ENCODE data around the gene SVIL.
"Not testable (repeated sequence)": the region's sequence is repeated elsewhere in the genome, so short reads cannot be mapped to it uniquely, and the experiment has no call there.

Gene SVIL

GRCh38 chr10:29576681-29577080 lies 58.1 kb downstream of the SVIL start:
- no peak for DNase-seq (ENCODE audit: low read depth in 2 of 2)

- no peak for DNase-seq (ENCODE audit: low read depth in 2 of 2)
These were observed 59.7 kb downstream of the SVIL start for GRCh38 chr10:29575098-29575455.

- not testable (repeated sequence) for DNase-seq (ENCODE audit: low read depth in 2 of 2)
These were observed 60.3 kb downstream of the SVIL start for GRCh38 chr10:29574212-29575097.

- not testable (repeated sequence) for DNase-seq (ENCODE audit: low read depth in 2 of 2)
These were observed 64.5 kb downstream of the SVIL start for GRCh38 chr10:29570248-29570647.

- DNase-seq (ENCODE audit: low read depth in 2 of 2) = no peak
These were observed 65.0 kb downstream of the SVIL start for GRCh38 chr10:29569795-29570194.

- no peak for DNase-seq (ENCODE audit: low read depth in 2 of 2)
These were observed 67.8 kb downstream of the SVIL start for GRCh38 chr10:29567003-29567402.

- not testable (repeated sequence) for DNase-seq (ENCODE audit: low read depth in 2 of 2)
These were observed 68.6 kb downstream of the SVIL start for GRCh38 chr10:29566209-29566608.

- DNase-seq (ENCODE audit: low read depth in 2 of 2) = no peak
These were observed 71.2 kb downstream of the SVIL start for GRCh38 chr10:29563420-29564035.

GRCh38 chr10:29563006-29563405 lies 71.8 kb downstream of the SVIL start:
- DNase-seq (ENCODE audit: low read depth in 2 of 2) = not testable (repeated sequence)

DNA sequence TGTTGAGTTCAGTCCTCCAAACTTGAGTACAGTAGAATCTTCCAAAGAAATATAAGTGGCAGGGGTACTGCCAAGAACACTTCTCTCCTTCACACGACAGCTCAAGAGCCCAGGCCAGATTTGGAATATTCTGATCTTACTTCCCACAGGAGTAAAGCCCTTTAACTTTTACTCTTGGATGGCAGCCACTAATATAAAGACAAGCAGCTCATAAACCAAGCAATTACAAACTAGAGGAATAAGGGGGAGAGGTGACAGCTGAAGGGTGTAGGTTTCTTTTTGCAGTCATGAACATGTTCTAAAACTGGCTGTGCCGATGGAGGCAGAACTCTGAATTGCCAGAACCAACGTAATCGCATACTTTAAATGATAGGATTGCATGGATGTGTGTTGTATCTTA lies 74.8 kb downstream of the SVIL start:
- no peak for DNase-seq (ENCODE audit: low read depth in 2 of 2)

- DNase-seq (ENCODE audit: low read depth in 2 of 2) = no peak
These were observed 77.1 kb downstream of the SVIL start for GRCh38 chr10:29557665-29558064.

- DNase-seq (ENCODE audit: low read depth in 2 of 2) = no peak
These were observed 78.9 kb downstream of the SVIL start for GRCh38 chr10:29555746-29556481.

DNA sequence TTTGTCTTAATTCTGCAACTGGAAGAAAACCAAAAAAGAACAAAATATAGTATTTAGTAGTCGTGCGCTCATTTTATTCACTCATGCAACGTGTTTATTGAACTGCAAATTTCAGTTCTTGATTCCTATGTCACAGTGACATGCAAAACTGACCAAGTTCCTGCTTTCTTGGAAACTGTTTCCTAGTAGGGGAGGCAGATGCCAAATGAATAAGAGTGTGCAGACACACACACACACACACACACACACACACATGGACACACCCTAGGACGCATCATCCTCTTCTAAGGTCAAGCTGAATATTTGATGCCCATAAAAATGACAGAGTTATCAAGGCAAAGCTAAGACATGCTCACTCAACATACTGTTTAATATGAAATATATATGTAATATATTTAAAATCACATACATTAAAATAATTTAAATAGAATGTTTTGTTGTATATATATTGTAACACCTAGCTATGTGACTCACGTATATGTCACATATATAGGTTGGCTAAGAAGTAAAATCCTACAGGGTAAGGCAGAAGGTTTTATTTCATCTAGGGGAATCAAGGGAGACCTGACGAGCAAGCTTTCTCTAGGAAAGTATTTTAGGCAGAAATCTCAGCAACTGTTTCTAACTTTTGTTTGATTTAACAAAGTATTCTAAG lies 79.6 kb downstream of the SVIL start:
- no peak for DNase-seq (ENCODE audit: low read depth in 2 of 2)

DNA sequence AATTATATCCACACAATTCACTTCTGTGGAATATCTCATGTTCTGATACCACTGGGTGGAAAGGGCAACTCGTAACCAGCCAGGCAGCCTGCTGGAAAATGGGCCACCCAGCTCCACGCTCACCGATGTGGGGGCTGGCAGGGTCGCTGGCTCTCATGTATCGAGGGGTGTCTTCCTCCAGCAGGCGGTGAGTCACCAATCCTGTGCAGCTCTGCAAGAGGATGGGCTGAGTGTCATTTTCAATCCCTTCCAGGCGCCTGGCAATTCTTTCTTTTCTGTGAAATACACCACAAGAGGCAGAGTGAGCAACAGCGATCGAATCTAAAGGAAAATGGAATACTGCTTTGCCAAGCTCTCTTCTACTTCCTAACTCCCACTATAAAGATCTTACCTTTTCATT lies 80.1 kb downstream of the SVIL start:
- DNase-seq (ENCODE audit: low read depth in 2 of 2) = no peak

DNA sequence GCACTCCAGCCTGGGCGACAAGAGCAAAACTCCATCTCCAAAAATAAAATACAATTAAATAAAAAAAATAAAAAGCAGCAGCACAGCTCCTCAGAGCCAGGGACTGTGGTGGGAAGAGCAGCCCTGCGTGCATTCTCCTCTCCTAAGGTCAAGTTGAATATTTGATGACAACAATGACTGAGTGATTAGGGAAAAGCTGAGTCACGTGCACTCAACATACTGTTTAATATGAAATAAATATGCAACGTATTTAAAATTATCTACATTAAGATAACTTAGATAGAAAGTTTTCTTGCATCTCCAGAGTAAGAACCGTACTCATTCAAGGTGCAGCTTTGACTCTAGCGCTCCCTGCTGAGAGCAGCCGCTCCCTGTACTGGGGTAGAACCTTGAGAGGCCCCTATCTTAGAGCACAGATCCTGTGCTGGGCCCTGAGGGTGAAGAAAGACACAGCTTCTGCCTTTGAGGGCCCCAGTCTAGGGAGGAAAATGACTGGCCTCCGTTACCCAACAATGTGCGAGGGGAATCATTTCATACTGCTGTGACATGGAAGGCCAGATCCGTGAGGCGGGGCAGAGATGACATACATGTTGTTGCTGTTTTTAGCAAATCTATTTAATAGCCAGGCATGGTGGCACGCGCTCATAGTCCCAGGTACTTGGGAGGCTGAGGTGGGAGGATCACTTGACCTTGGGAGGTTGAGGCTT lies 81.1 kb downstream of the SVIL start:
- DNase-seq (ENCODE audit: low read depth in 2 of 2) = no peak

- not testable (repeated sequence) for DNase-seq (ENCODE audit: low read depth in 2 of 2)
These were observed 81.7 kb downstream of the SVIL start for GRCh38 chr10:29553116-29553515.

DNA sequence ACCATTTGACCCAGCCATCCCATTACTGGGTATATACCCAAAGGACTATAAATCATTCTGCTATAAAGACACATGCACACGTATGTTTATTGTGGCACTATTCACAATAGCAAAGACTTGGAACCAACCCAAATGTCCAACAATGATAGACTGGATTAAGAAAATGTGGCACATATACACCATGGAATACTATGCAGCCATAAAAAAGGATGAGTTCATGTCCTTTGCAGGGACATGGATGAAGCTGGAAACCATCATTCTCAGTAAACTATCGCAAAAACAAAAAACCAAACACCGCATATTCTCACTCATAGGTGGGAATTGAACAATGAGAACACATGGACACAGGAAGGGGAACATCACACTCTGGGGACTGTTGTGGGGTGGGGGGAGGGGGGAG lies 85.3 kb downstream of the SVIL start:
- DNase-seq (ENCODE audit: low read depth in 2 of 2) = not testable (repeated sequence)

DNA sequence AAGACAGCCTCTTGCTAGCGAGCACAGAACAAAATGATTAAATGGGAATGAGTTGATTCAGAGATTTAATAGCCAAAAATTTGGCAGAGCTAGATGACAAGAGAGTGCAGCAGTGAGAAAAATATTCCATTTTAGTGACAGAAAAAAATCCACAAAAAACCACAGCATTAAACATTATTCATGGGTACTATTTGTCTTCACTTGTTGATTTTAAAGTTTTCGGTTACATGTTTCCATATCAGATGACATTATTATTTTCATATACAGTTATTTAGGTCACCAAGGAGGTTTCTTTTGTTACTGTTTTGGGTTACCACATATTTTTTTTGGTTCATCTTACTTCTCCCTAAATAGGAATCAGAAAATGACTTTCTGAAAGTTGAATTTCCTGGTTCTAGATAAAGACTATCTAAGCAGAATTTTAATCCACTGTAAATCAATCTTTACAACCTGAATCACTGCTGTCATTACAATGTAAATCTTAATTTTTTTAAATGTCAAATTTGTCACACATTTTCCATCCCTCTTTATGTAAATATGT lies 87.9 kb downstream of the SVIL start:
- no peak for DNase-seq (ENCODE audit: low read depth in 2 of 2)

DNA sequence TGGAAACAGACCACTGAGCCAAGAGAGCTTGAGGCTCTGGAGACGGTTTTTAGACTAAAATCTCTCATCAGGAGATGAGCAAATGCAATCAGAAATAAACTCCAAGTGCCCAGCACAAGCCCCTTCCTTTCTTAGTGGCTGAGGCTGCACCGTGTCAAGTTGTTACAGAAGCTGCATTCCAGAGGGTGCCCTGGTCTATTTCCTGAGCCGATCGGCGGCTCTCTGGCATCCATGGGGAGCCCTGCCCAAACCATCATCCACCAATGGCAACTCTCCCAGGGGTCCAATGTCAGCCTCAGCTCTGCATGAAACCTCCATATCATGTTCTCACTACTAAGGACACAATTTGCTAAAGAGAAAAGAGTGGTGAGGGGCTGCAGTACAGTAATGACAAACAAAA lies 89.6 kb downstream of the SVIL start:
- no peak for DNase-seq (ENCODE audit: low read depth in 2 of 2)

DNA sequence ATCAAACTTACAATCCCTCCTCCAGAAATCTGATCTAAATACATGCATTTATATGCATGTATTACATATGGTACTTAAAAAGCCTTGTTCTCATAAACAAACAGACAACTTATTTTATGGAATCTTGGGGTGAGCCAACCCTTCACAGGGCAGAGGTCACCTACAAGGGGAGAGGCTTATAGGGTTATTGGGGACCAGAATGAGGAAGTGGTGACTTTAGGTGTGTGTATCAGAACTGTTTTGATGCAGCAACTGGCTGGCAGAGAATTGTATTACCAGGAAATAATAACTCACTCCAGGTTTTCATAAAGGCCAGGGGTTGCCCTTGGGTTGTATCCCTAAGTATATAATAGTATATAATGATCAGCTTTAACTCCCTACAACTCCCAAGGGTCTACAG lies 91.1 kb downstream of the SVIL start:
- DNase-seq (ENCODE audit: low read depth in 2 of 2) = no peak

- no peak for DNase-seq (ENCODE audit: low read depth in 2 of 2)
These were observed 92.0 kb downstream of the SVIL start for GRCh38 chr10:29542723-29543122.

All from stimulated activated CD4-positive, alpha-beta T cell treated with anti-CD3 and anti-CD28 coated beads, Interleukin-4, amount 100 ng/mL, for 48 hours (primary cell).